Stimulated activated CD4-positive, alpha-beta T cell treated with anti-CD3 and anti-CD28 coated beads, Interleukin-2, amount 100 ng/mL, for 48 hours (primary cell): Measurements from ENCODE around the gene TTLL10.

Source experiments
- DNase-seq, 2 donors: peaks; one replicate each; pipeline ENCODE4 v3.0.0-alpha.2; 2020

The TTLL10 gene

GRCh38 chr1:1238702-1239178 lies 65.1 kb downstream of the TTLL10 start:
- DNase-seq, result no peak

GRCh38 chr1:1239227-1239613 lies 65.5 kb downstream of the TTLL10 start:
- no peak for DNase-seq

- DNase-seq, result no peak
Observed at GRCh38 chr1:1239614-1240347, 66.1 kb downstream of the TTLL10 start.

GRCh38 chr1:1240348-1240732 lies 66.7 kb downstream of the TTLL10 start:
- no peak for DNase-seq

GRCh38 chr1:1240822-1241587 lies 67.3 kb downstream of the TTLL10 start:
- no peak for DNase-seq

GRCh38 chr1:1241588-1242219 lies 68.0 kb downstream of the TTLL10 start:
- no peak for DNase-seq

GRCh38 chr1:1242461-1243265 lies 69.0 kb downstream of the TTLL10 start:
- DNase-seq, result no peak

GRCh38 chr1:1243266-1243660 lies 69.6 kb downstream of the TTLL10 start:
- DNase-seq, result no peak

- DNase-seq, result no peak
Observed at GRCh38 chr1:1243807-1244191, 70.1 kb downstream of the TTLL10 start.

GRCh38 chr1:1244192-1244811 lies 70.6 kb downstream of the TTLL10 start:
- no peak for DNase-seq

- DNase-seq, result no peak
Observed at GRCh38 chr1:1245178-1245816, 71.6 kb downstream of the TTLL10 start.

GRCh38 chr1:1245817-1246576 lies 72.3 kb downstream of the TTLL10 start:
- DNase-seq, result no peak

- DNase-seq, result no peak
Observed at GRCh38 chr1:1246577-1247340, 73.1 kb downstream of the TTLL10 start, which contains the start of gene C1QTNF12. TSS of gene C1QTNF12 (minus strand) at chr1:1246722. CDS start at chr1:1246690, 32 bp downstream.

- no peak for DNase-seq
Observed at GRCh38 chr1:1247341-1247913, 73.7 kb downstream of the TTLL10 start.
